Activated T-helper 1 cell treated with anti-CD3 and anti-CD28 coated beads, Interleukin-12 subunit alpha, Interleukin-12 subunit beta, Interleukin-2, Interleukin-4 antibody, amounts not matched to agents 30 ng/mL and 10 ng/mL and 1 ng/mL, durations not matched to agents 14 hours and 24 hours and 36 hours (primary cell): ENCODE results near the gene CRYGA. TPM values are rescaled to one million over a fixed set of nuclear protein-coding genes. Genes with fewer than 3 reads are reported as not detected.

Experiments used
- DNase-seq: peaks from one replicate; pipeline ENCODE4 v3.0.0; 2021; ENCODE audit warnings: low spot score
- H3K27ac Mint-ChIP-seq: one replicate; pipeline ENCODE4 v1.8.0; 2021; ENCODE audit warnings: mild to moderate bottlenecking, mixed read lengths
- H3K27me3 Mint-ChIP-seq: one replicate; pipeline ENCODE4 v1.8.0; 2022; ENCODE audit warnings: mild to moderate bottlenecking, moderate library complexity, mixed read lengths; ENCODE audit not compliant: insufficient read depth
- H3K36me3 Mint-ChIP-seq: one replicate; pipeline ENCODE4 v1.8.0; 2021; ENCODE audit warnings: low read depth, mixed read lengths
- H3K4me1 Mint-ChIP-seq: one replicate; pipeline ENCODE4 v1.8.0; 2021; ENCODE audit warnings: low read depth, mixed read lengths
- H3K4me3 Mint-ChIP-seq: one replicate; pipeline ENCODE4 v1.8.0; 2021; ENCODE audit warnings: mild to moderate bottlenecking, moderate library complexity, mixed read lengths
- H3K9me3 Mint-ChIP-seq: one replicate; pipeline ENCODE4 v1.8.0; 2021; ENCODE audit warnings: mixed read lengths
- intact Hi-C: fragments of 100-400 bp; cut with micrococcal nuclease; formaldehyde crosslinking; loops from one replicate; pipeline ENCODE4 v1.15.1; 2024
- total RNA-seq: library from RNA; stranded (reverse); gene quantifications from 2 replicates; pipeline ENCODE4 v1.2.3, GENCODE V29; 2022

CRYGA gene
- total RNA-seq, 1 donor from 2014 or later, result not detected

DNA sequence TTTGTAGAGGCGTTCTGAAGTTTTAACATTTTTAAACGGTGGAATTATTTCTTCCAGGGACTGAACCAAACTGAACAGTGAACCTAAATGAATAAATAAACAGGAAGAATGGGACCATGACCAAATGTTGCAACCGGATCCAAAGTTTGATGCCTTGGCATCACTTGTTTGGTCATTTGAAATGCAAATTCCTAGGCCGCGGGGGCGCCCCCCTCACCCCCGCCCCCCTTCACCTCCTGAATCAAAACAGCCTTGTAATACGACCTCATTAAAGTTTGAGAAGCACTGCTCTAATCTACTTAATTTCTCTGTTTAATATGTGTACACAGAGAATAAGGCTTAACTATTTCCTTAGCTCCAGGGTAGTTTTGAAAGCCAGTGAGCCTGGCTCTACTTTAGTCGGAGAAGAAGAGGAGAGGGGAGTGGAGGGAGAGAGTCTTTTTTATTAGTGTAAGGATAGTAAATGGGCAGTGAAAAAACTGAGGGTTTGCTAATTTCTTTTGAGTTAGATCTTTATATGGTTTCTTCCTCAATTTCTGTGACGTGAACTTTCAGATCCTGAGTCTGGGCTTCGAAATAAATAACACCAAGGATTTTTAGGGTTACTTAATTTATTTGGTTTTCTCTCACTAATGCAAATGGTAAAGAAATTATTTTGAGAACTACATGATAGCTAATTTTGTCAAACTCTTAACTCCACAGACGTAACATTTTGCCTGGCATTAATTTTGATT is 20.8 kb upstream of the CRYGA start:
- DNase-seq, result no peak
- H3K36me3 Mint-ChIP-seq, result no peaks in the 10 kb centered on the region
- H3K9me3 Mint-ChIP-seq, result no peaks in the 10 kb centered on the region
- H3K27me3 Mint-ChIP-seq, result peaks cover 25% of the 10 kb centered on the region
- H3K4me3 Mint-ChIP-seq, result no peak overlapping the region
- H3K4me1 Mint-ChIP-seq, result no peaks in the 10 kb centered on the region
- no peak overlapping the region for H3K27ac Mint-ChIP-seq
- intact Hi-C loops, result no loop called here

GRCh38 chr2:208183526-208183925 is 20.1 kb upstream of the CRYGA start:
- no peak overlapping the region for H3K4me3 Mint-ChIP-seq
- no peaks in the 10 kb centered on the region for H3K36me3 Mint-ChIP-seq
- no peaks in the 10 kb centered on the region for H3K4me1 Mint-ChIP-seq
- no peaks in the 10 kb centered on the region for H3K9me3 Mint-ChIP-seq
- intact Hi-C loops, result no loop called here
- peaks cover 25% of the 10 kb centered on the region for H3K27me3 Mint-ChIP-seq
- no peak for DNase-seq
- no peak overlapping the region for H3K27ac Mint-ChIP-seq

DNA sequence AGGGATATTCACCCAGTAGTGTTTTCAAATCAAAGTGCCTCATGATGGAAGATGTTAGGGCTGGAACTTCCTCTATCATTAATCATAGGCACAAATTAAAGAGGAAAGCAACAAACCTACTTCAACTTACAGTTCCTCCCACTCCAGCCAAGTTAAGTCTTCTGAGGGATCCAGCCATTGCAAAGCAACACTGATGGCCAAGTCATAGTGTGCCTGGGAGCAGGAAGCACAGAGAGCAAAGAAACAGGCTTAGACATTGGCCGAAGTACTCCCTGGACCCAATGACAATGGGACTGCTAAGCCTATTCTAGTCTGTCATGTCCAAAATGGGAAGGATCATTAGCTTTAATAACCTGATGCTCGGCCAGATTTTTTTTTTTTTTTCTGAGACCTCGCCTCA is 19.4 kb upstream of the CRYGA start:
- no peaks in the 10 kb centered on the region for H3K36me3 Mint-ChIP-seq
- H3K27ac Mint-ChIP-seq, result no peak overlapping the region
- intact Hi-C loops, result no loop called here
- peaks cover 25% of the 10 kb centered on the region for H3K27me3 Mint-ChIP-seq
- no peaks in the 10 kb centered on the region for H3K9me3 Mint-ChIP-seq
- no peak overlapping the region for H3K4me3 Mint-ChIP-seq
- no peak for DNase-seq
- no peaks in the 10 kb centered on the region for H3K4me1 Mint-ChIP-seq

GRCh38 chr2:208179028-208179609 is 15.7 kb upstream of the CRYGA start:
- Mint-ChIP-seq H3K36me3 (no peaks in the 10 kb centered on the region), H3K27me3 (peaks cover 20% of the 10 kb centered on the region), H3K4me3 (no peak overlapping the region), H3K27ac (no peak overlapping the region), H3K4me1 (peaks cover 6% of the 10 kb centered on the region), H3K9me3 (no peaks in the 10 kb centered on the region)
- intact Hi-C loops, result loop anchor here (5.0 kb wide), 1 partner anchor 88 kb away; the partner anchor contains the start of gene PIKFYVE
- no peak for DNase-seq

DNA sequence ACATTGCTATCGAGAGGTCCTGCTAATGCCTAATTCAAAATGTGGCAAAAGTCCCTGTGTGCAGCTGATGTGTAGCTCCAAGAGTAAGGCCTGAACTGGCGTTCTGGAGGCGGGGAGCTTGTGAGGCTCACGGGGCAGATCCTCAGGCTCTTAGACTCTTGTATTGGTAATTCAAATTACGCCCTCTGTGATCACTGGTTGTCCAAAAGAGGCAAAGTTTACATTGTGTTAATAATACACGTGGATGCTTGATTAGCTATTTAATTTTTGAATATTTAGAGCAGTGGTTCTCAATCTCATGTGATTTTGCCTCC is 12.4 kb upstream of the CRYGA start:
- Mint-ChIP-seq H3K4me1 (peaks cover 6% of the 10 kb centered on the region), H3K27ac (no peak overlapping the region), H3K27me3 (peaks cover 5% of the 10 kb centered on the region), H3K36me3 (no peaks in the 10 kb centered on the region), H3K9me3 (no peaks in the 10 kb centered on the region), H3K4me3 (no peak overlapping the region)
- intact Hi-C loops, result loop anchor here (1.0 to 5.0 kb wide), 2 partner anchors 79 to 92 kb away; partner anchors contain the start of gene PIKFYVE
- no peak for DNase-seq

- Mint-ChIP-seq H3K27ac (no peak overlapping the region), H3K4me1 (peaks cover 6% of the 10 kb centered on the region), H3K36me3 (no peaks in the 10 kb centered on the region), H3K4me3 (no peak overlapping the region), H3K27me3 (peaks cover 7% of the 10 kb centered on the region), H3K9me3 (no peaks in the 10 kb centered on the region)
- intact Hi-C loops, result loop anchor here (1.0 to 5.0 kb wide), 2 partner anchors 79 to 92 kb away; partner anchors contain the start of gene PIKFYVE
- peak; percentile 36 for DNase-seq
Observed at GRCh38 chr2:208175069-208175839, 11.9 kb upstream of the CRYGA start.

- H3K9me3 Mint-ChIP-seq, result no peaks in the 10 kb centered on the region
- peaks cover 10% of the 10 kb centered on the region for H3K27me3 Mint-ChIP-seq
- no peak overlapping the region for H3K4me3 Mint-ChIP-seq
- no peak for DNase-seq
- H3K36me3 Mint-ChIP-seq, result no peaks in the 10 kb centered on the region
- H3K27ac Mint-ChIP-seq, result no peak overlapping the region
- intact Hi-C loops, result no loop called here
- peaks cover 6% of the 10 kb centered on the region for H3K4me1 Mint-ChIP-seq
Observed at GRCh38 chr2:208174144-208174543, 10.8 kb upstream of the CRYGA start.

GRCh38 chr2:208172125-208172524 is 8.7 kb upstream of the CRYGA start:
- no peaks in the 10 kb centered on the region for H3K36me3 Mint-ChIP-seq
- peaks cover 10% of the 10 kb centered on the region for H3K27me3 Mint-ChIP-seq

GRCh38 chr2:208164951-208165755 is 1.8 kb upstream of the CRYGA start:
- Mint-ChIP-seq H3K27me3 (peaks cover 5% of the 10 kb centered on the region), H3K4me3 (no peak overlapping the region), H3K9me3 (no peaks in the 10 kb centered on the region), H3K36me3 (no peaks in the 10 kb centered on the region), H3K27ac (no peak overlapping the region), H3K4me1 (no peaks in the 10 kb centered on the region)
- no peak for DNase-seq
- intact Hi-C loops, result no loop called here

More at GRCh38 chr2:208172125-208172524, 8.7 kb upstream of the CRYGA start:
- intact Hi-C loops, result no loop called here
- no peak overlapping the region for H3K4me3 Mint-ChIP-seq
- H3K27ac Mint-ChIP-seq, result no peak overlapping the region
- no peaks in the 10 kb centered on the region for H3K9me3 Mint-ChIP-seq
- DNase-seq, result no peak
- peaks cover 6% of the 10 kb centered on the region for H3K4me1 Mint-ChIP-seq

GRCh38 chr2:208156439-208156838 is 7.0 kb downstream of the CRYGA start:
- Mint-ChIP-seq H3K36me3 (no peaks in the 10 kb centered on the region), H3K4me1 (no peaks in the 10 kb centered on the region), H3K27ac (no peak overlapping the region), H3K9me3 (no peaks in the 10 kb centered on the region), H3K27me3 (no peaks in the 10 kb centered on the region), H3K4me3 (no peak overlapping the region)
- DNase-seq, result no peak
- intact Hi-C loops, result no loop called here

DNA sequence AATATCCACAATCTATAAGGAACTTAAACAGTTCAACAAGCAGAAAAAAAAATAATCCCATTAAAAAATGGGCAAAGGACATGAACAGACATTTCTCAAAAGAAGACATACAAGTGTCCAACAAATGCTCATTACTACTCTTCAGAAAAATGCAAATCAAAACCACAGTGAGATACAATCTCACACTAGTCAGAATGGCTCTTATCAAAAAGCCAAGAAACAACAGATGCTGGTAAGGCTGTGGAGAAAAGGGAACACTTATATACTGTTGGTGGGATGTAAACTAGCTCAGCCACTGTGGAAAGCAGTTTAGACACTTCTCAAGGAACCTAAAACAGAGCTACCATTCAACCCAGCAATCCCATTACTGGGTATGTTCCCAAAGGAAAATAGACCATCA is 10.2 kb downstream of the CRYGA start:
- H3K9me3 Mint-ChIP-seq, result no peaks in the 10 kb centered on the region
- intact Hi-C loops, result no loop called here
- no peaks in the 10 kb centered on the region for H3K4me1 Mint-ChIP-seq
- DNase-seq, result no peak
- no peak overlapping the region for H3K27ac Mint-ChIP-seq
- H3K4me3 Mint-ChIP-seq, result no peak overlapping the region
- no peaks in the 10 kb centered on the region for H3K27me3 Mint-ChIP-seq
- H3K36me3 Mint-ChIP-seq, result no peaks in the 10 kb centered on the region

DNA sequence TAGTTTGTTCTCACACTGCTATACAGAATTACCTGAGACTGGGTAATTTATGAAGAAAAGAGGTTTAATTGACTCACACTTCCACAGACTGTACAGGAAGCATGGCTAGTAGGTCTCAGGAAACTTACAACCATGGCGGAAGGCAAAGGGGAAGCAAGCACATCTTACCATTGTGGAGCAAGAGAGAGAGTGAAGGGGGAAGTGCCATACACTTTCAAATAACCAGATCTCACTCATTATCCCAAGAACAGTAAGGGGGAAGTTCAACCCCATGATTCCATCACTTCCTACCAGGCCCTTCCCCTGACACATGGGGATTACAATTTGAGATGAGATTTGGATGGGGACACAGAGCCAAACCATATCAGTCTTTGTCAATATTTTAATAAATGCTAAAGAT is 12.4 kb downstream of the CRYGA start:
- Mint-ChIP-seq H3K4me3 (no peak overlapping the region), H3K27me3 (no peaks in the 10 kb centered on the region), H3K36me3 (no peaks in the 10 kb centered on the region), H3K27ac (no peak overlapping the region), H3K4me1 (no peaks in the 10 kb centered on the region), H3K9me3 (no peaks in the 10 kb centered on the region)
- DNase-seq, result no peak
- intact Hi-C loops, result no loop called here
